ENCODE results near the gene GSTT2B. TPM values are rescaled to one million over a fixed set of nuclear protein-coding genes. Genes with fewer than 3 reads are reported as not detected.

Gene GSTT2B
- total and polyA plus RNA-seq, 2 of the 8 experiments (the other 6 are each of a cell fraction or from before 2014, with no cell fraction given) = 6.3 to 13.3 TPM

GRCh38 chr22:23908587-23909205 lies 52.3 kb downstream of the GSTT2B start (continued):
- TF ChIP-seq CHD7 (IDR thresholded peaks at IDR 0.05; ENCODE audit: insufficient replicate concordance, low read length) = no peak
